Fibroblast of peridontal ligament (primary cell): Measurements from ENCODE around the gene SLC22A14.

Experiments used
- DNase-seq: peaks from one replicate; pipeline ENCODE4 v3.0.0-alpha.2; 2010; ENCODE audit errors: extremely low read depth

The SLC22A14 gene

GRCh38 chr3:38345879-38346586 lies 63.9 kb downstream of the SLC22A14 start:
- no peak for DNase-seq

GRCh38 chr3:38346587-38347410 lies 64.7 kb downstream of the SLC22A14 start, which contains the start of gene XYLB:
TSS of gene XYLB (plus strand) at chr3:38346785. CDS start at chr3:38346869, 84 bp downstream.
- DNase-seq = peak; percentile 72

DNA sequence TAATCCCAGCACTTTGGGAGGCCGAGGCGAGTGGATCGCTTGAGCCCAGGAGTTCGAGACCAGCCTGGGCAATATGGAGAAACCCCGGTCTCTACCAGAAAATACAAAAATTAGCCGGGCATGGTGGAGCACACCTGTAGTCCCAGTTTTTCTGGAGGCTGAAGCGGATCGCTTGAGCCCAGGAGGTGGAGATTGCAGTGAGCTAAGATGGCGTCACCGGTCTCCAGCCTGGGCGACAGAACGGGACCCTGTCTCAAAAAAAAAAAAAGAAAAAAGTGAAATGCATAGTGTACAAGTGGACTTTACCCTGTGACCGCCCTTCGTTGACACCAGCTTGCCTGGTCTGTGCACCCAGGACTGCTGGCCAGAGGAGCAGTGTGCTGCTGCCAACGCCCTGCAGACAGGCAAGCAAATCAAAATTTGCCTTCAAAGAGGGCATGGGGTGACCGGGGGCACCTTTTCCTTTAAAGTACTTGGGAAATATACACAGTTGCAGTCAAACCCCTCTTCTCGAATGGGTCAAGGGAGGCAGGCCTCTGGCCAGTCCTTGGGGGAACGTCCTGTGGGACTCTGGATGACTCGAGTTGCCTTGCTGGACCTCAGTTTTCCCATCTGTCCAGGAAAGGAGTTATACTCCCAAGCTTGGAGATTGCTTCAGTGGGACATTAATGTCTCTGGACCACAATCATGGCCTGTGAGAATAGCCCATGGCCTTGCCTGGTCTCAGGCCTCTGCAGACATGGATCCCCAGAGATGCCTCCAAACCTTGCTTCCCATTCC lies 65.5 kb downstream of the SLC22A14 start:
- no peak for DNase-seq

GRCh38 chr3:38348903-38349302 lies 66.8 kb downstream of the SLC22A14 start:
- peak; percentile 53 for DNase-seq

DNA sequence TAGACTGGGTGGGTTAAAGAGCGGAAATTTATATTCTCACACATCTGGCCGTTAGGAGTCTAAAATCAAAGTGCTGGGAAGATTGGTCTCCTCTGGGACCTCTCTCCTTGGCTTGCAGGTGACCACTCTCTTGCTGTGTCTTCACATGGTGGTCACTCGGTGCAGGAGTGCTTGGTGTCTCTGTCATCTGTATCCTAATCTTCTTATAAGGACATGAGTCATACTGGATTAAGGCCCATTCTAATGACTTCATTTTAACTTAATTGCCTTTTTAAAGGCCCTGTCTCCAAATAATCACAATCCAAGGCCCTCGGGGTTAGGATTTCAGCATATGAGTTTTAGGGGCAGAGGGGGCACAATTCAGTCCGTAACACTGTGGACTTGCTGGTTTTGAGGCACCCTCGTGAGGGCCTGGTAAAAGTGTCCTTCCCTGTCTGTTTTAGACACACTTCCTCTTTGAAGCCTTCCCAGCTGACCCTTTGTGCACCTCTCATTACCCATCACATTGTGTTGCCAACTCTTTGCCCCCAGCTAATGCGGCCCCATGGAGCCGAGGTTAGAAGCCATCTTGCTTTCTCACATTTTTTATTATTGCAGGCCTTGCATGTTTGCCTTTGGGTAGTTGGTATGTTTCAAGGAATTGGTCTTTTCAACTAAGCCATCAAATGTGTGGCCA lies 67.7 kb downstream of the SLC22A14 start:
- DNase-seq = no peak

DNA sequence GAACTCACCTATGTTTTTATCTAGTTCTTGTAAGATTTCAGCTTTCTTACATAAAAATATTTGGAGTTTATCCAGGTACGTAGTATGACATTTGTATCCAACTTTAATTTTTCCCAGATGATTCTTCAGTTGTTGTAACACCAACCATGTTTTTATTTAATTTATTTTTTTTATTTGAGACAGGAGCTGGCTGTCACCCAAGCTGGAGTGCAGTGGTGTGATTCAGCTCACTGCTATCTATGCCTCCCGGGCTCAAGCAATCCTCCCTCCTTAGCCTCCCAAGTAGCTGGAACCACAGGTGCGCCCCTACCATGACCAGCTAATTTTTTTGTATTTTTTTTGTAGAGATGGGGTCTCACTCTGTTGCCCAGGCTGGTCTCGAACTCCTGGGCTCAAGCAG lies 71.1 kb downstream of the SLC22A14 start:
- DNase-seq = peak; percentile 53

- DNase-seq = peak; percentile 66
These were observed 72.7 kb downstream of the SLC22A14 start for GRCh38 chr3:38354588-38355330.

DNA sequence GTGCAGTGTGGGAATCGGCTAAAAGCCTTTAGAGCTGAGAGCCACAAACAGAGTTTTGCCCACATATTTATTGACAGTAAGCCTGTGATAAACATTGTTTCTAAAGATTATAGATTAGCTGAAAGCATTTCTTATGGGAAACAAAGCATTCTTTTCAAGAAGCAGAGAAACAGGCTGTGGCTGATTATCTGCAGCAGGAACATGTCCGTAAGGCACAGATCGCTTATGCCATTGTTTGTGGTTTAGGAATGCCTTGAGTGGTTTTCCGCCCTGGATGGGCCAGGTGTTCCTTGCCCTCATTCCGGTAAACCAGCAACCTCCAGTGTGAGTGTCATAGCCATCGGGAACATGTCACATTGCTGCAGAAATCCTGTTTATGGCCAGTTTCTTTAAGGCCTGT lies 76.9 kb downstream of the SLC22A14 start:
- DNase-seq = no peak

DNA sequence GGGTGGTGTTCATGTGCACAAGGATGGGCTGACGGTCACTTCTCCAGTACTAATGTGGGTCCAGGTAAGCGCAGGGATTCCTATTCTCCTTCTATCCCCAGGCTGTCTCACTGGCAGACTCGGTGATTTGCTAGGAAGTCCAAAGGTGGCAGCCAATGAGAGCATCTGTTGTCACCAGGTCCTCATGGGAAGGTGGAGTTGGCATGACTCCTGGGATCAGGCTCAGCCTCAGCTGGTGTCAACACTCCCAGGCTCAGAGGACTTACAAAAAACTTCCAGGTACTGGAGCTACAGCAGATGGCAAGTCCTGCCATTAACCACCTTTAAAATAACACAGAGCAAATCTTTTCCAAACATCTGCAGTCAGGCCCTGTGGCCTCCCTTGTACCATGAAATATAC lies 78.3 kb downstream of the SLC22A14 start:
- DNase-seq = no peak

- DNase-seq = no peak
These were observed 79.4 kb downstream of the SLC22A14 start for GRCh38 chr3:38361496-38361895.

- DNase-seq = no peak
These were observed 80.7 kb downstream of the SLC22A14 start for GRCh38 chr3:38362825-38363224.

DNA sequence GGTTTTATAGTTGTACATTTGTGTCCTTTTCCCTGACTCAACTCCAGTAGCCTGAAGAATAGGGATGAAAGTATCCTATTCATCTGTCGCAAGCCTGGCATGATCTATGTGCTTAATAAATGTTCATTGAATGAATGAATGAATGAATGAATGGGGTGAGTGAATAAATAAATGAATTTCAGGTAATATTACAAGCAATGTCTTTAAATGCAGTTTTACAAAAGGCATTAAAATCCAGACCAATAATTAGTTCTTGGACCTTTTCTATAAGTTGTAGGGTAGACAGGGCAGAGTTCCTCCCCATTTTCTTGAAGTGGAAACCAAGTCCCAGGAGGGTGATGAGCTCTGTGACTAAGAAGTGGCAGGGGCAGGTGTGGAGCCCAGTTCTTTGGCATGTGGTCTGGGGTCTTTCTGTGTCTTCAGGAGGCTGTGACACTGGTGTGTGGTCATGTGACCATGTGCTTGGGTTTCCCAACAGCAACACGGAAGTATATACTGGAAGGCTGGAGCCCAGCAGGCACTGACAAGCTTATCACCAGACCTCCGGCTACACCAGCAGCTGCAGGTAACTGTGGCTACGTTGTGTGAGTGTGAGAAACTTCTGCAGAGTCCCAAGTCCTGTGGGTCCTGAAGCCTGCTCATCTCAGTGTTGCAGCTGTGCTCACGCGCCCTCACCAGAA lies 82.8 kb downstream of the SLC22A14 start:
- DNase-seq = no peak

DNA sequence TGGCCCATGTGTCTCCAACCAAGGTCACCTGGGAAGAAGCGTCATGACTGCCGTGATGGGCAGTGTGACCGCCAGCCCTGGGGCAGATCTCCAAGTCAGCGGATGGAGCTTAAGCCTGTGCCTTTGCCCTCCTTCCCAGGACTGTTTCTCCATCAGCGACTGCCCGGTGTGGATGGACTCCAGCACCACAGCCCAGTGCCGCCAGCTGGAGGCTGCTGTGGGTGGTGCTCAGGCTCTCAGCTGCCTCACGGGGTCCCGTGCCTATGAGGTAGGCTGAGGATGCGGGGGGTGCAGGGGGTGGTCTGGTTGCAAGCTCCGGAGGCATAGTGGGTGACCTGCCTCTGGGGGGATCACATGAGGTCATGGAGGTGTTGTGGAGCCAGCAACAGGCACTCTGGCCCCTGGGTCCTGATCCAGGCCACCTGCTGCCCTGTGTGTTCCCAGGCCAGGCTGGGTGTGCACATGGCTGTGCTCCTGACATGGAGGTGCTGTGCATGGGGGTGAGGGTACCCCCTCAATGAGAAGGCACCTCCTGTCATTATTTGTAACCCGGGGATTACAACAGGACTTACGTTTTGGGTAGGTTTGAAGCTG lies 83.5 kb downstream of the SLC22A14 start:
- DNase-seq = no peak

DNA sequence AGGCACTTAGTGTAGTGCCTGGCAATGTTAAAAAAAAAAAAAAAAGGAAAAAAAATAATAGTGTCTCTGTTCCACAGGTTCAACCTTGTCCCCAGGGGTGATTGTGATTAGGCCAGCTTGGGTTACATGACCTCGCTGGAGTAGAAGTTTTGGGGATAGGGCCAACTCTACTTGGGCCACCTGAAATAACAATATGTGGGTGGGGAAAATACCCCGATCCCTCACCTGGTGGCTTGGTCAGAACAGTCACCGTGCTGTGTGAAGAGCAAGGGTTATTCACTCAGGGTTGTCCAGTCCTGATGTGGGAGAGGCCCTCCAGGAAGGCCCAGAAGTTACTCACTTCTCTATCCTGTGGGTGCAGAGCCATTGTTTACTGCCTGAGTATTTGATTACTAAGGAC lies 84.0 kb downstream of the SLC22A14 start:
- DNase-seq = no peak

DNA sequence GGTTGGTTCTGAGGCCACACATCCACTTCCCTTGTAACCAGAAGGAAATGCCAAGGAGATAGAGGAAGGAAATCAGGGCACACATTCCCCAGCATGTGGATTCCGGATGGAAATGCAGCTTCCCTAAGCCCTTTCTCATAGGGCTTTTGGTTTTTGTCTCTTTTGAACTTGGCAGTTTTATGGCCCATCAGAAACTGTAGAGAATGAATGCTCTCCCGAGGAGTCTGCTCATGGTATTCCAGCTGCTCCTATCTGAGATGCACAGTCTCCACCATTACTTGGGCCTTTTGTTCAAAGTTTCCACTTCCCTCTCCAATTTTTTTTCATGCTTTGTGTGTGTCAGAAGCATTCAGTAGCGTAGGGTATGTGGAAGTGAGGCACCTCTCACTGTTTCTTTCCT lies 85.7 kb downstream of the SLC22A14 start:
- DNase-seq = no peak
